Activated gamma-delta T cell (primary cell): ENCODE measurements around the gene DUSP16.
"Not testable (repeated sequence)": the region's sequence is repeated elsewhere in the genome, so short reads cannot be mapped to it uniquely, and the experiment has no call there.

Experiments used
- DNase-seq: peaks from one replicate; lab custom pipeline; 2025; lab: John Stamatoyannopoulos, UW

The DUSP16 gene

GRCh38 chr12:12585115-12585863, 22.6 kb upstream of the DUSP16 start:
- DNase-seq: no peak

GRCh38 chr12:12583510-12584178, 21.0 kb upstream of the DUSP16 start:
- DNase-seq: no peak

- DNase-seq: no peak
Measured at GRCh38 chr12:12582895-12583303, 20.2 kb upstream of the DUSP16 start.

GRCh38 chr12:12582193-12582881, 19.7 kb upstream of the DUSP16 start:
- DNase-seq: no peak

- DNase-seq: not testable (repeated sequence)
Measured at GRCh38 chr12:12580716-12581115, 18.1 kb upstream of the DUSP16 start.

- no peak for DNase-seq
Measured at GRCh38 chr12:12577786-12578185, 15.1 kb upstream of the DUSP16 start.

- DNase-seq: no peak
Measured at GRCh38 chr12:12572659-12573058, 10.0 kb upstream of the DUSP16 start.

- DNase-seq: not testable (repeated sequence)
Measured at GRCh38 chr12:12565971-12566370, 3.3 kb upstream of the DUSP16 start.

- no peak for DNase-seq
Measured at GRCh38 chr12:12564911-12565310, 2.2 kb upstream of the DUSP16 start.

- no peak for DNase-seq
Measured at GRCh38 chr12:12563290-12563928, 746 bp upstream of the DUSP16 start.

GRCh38 chr12:12562016-12562483, 613 bp downstream of the DUSP16 start:
- peak; percentile 30 for DNase-seq

- peak; percentile 36 for DNase-seq
Measured at GRCh38 chr12:12561371-12562015, 1.2 kb downstream of the DUSP16 start.

GRCh38 chr12:12560587-12561370, 1.9 kb downstream of the DUSP16 start:
- no peak for DNase-seq

- DNase-seq: no peak
Measured at GRCh38 chr12:12559719-12560296, 2.9 kb downstream of the DUSP16 start.

- no peak for DNase-seq
Measured at GRCh38 chr12:12558291-12558690, 4.4 kb downstream of the DUSP16 start.

GRCh38 chr12:12557733-12558132, 4.9 kb downstream of the DUSP16 start:
- DNase-seq: no peak

GRCh38 chr12:12555656-12556055, 7.0 kb downstream of the DUSP16 start:
- no peak for DNase-seq

- no peak for DNase-seq
Measured at GRCh38 chr12:12553208-12553785, 9.4 kb downstream of the DUSP16 start.

- DNase-seq: no peak
Measured at GRCh38 chr12:12551115-12551514, 11.5 kb downstream of the DUSP16 start.

GRCh38 chr12:12550277-12550676, 12.4 kb downstream of the DUSP16 start:
- no peak for DNase-seq
